ENCODE measurements around the gene SLC6A19. TPM values are rescaled to one million over a fixed set of nuclear protein-coding genes. Genes with fewer than 3 reads are reported as not detected.

The SLC6A19 gene
- total and polyA plus RNA-seq, 2 experiments from 2014 or later = 0.09 to 0.32 TPM

DNA sequence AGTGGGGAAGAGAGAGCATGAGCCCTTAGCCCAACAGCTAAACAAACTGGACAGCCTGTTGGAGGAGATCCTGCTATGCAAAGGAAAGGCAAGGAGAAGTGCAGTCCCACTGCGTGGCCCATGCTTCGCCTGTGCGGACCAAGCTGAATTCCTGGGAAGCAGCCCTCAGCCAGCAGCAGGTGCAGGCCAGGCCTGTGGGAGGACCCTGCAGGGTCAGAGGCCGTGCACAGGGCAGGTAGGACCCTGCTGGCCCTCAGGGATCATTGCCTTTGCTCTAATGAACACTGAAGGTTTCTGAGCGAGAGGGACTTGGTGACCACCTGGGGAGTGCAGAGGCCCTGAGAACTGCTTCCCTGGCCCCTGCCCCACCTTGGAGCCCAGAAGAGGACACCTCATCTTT lies 6.0 kb upstream of the SLC6A19 start:
- no peaks in the 10 kb centered on the region for H3K27me3 ChIP-seq
- TF ChIP-seq, protein P1, sequence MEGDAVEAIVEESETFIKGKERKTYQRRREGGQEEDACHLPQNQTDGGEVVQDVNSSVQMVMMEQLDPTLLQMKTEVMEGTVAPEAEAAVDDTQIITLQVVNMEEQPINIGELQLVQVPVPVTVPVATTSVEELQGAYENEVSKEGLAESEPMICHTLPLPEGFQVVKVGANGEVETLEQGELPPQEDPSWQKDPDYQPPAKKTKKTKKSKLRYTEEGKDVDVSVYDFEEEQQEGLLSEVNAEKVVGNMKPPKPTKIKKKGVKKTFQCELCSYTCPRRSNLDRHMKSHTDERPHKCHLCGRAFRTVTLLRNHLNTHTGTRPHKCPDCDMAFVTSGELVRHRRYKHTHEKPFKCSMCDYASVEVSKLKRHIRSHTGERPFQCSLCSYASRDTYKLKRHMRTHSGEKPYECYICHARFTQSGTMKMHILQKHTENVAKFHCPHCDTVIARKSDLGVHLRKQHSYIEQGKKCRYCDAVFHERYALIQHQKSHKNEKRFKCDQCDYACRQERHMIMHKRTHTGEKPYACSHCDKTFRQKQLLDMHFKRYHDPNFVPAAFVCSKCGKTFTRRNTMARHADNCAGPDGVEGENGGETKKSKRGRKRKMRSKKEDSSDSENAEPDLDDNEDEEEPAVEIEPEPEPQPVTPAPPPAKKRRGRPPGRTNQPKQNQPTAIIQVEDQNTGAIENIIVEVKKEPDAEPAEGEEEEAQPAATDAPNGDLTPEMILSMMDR (IDR thresholded peaks at IDR 0.05; ENCODE audit: low read depth, low read length) = no peak

DNA sequence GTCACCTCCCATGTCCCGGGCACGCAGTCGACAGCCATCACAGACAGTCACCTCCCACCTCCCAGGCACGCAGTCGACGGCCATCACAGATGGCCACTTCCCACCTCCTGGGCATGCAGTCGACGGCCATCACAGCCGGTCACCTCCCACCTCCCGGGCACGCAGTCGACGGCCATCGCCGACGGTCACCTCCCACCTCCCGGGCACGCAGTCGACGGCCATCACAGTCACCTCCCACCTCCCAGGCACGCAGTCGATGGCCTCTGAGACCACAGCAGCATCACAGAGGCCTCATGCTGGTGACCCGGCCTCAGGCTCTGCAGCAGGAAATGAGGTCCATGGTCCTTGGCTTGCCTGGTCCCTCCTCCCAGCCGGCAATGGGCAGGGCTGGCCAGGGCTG lies 5.5 kb upstream of the SLC6A19 start:
- H3K27ac ChIP-seq = no peak overlapping the region
- no peak for DNase-seq (ENCODE audit: low read depth in 1 of 2, low spot score in 1 of 2)
- no peaks in the 10 kb centered on the region for H3K36me3 ChIP-seq
- H3K4me1 ChIP-seq (ENCODE audit: low read depth) = peaks cover 15% of the 10 kb centered on the region
- no peak overlapping the region for H3K4me3 ChIP-seq
- TF ChIP-seq, protein P1 (IDR thresholded peaks at IDR 0.05; ENCODE audit: low read depth, low read length) = no peak
- H3K9me3 ChIP-seq (ENCODE audit: low read depth) = no peaks in the 10 kb centered on the region
- H3K27me3 ChIP-seq = no peaks in the 10 kb centered on the region

More for the DNA sequence above, 6.0 kb upstream of the SLC6A19 start:
- Histone ChIP-seq H3K4me1 (ENCODE audit: low read depth) (peaks cover 16% of the 10 kb centered on the region), H3K4me3 (no peak overlapping the region), H3K27ac (no peak overlapping the region), H3K36me3 (no peaks in the 10 kb centered on the region), H3K9me3 (ENCODE audit: low read depth) (no peaks in the 10 kb centered on the region)
- no peak for DNase-seq (ENCODE audit: low read depth in 1 of 2, low spot score in 1 of 2)

DNA sequence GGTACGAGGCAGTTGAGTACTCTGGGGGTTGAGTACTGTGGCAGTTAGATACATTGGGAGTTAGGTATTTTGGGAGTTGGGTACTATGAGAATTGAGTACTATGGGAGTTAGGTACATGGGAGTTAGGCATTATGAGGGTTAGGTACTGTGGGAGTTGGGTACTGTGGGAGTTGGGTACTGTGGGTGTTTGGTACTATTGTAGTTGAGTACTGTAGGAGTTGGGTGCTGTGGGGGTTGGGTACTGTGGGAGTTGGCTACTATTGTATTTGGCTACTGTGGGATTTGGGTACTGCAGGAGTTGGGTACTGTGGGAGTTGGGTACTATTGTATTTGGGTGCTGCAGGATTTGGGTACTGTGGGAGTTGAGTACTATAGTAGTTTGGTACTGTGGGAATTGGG lies 4.8 kb upstream of the SLC6A19 start:
- H3K36me3 ChIP-seq = no peaks in the 10 kb centered on the region
- H3K27ac ChIP-seq = no peak overlapping the region
- H3K9me3 ChIP-seq (ENCODE audit: low read depth) = no peaks in the 10 kb centered on the region
- H3K4me1 ChIP-seq (ENCODE audit: low read depth) = peaks cover 18% of the 10 kb centered on the region
- no peak for DNase-seq (ENCODE audit: low read depth in 1 of 2, low spot score in 1 of 2)
- no peak overlapping the region for H3K4me3 ChIP-seq
- TF ChIP-seq, protein P1 (IDR thresholded peaks at IDR 0.05; ENCODE audit: low read depth, low read length) = no peak
- no peaks in the 10 kb centered on the region for H3K27me3 ChIP-seq

DNA sequence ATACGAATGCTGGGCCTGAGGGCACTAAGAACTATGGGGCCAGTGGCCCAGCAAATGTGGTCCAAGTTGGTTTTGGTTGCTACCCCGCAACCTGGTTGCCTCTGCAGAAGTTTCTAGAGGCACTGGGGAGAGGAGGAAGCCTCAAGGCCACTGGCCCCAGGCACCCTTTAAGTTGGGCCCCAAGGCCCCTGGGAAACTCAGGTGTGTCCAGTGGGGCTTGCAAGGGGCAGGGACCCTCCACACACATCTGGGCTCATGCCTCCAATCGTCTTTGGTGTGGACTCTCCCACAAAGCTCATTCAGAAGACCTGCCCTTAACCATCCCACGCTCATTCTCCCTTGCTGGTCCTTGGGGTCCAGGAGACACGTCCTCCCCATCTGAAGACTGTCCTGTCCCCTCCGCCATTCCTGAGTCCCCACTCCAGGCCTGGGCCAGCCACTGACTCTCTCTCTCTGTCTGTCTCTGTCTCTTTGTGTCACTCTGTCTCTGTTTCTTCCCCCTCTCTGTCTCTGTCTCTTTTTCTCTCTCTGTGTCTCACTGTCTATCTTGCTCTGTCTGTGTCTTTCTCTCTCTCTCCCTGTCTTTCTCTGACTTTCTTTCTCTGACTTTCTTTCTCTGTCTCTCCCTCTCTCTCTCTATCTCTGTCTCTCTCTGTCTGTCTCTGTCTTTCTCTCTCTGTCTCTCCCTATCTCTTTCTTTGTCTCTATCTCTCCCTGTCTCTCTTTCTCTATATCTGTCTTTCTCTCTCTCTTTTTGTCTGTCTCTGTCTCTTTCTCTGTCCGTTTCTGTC lies 3.3 kb upstream of the SLC6A19 start:
- no peak overlapping the region for H3K4me3 ChIP-seq
- no peak for DNase-seq (ENCODE audit: low read depth in 1 of 2, low spot score in 1 of 2)
- TF ChIP-seq, protein P1 (IDR thresholded peaks at IDR 0.05; ENCODE audit: low read depth, low read length) = no peak
- peaks cover 18% of the 10 kb centered on the region for H3K4me1 ChIP-seq (ENCODE audit: low read depth)
- no peaks in the 10 kb centered on the region for H3K36me3 ChIP-seq
- no peaks in the 10 kb centered on the region for H3K27me3 ChIP-seq
- H3K9me3 ChIP-seq (ENCODE audit: low read depth) = no peaks in the 10 kb centered on the region
- no peak overlapping the region for H3K27ac ChIP-seq

DNA sequence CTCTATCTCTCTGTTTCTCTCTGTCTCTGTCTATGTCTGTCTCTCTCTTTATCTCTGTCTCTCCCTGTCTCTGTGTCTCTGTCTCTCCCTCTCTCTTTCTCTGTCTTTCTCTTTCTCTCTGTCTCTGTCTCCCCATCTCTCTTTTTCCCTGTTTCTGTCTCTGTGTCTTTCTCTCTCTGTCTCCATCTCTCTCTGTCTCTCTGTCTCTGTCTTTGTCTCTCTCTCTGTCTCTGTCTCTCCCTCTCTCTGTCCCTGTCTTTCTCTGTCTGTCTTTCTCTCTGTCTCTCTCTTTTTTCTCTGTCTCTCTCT lies 2.1 kb upstream of the SLC6A19 start:
- Histone ChIP-seq H3K27ac (no peak overlapping the region), H3K27me3 (no peaks in the 10 kb centered on the region), H3K4me3 (no peak overlapping the region), H3K36me3 (no peaks in the 10 kb centered on the region), H3K4me1 (ENCODE audit: low read depth) (peaks cover 19% of the 10 kb centered on the region), H3K9me3 (ENCODE audit: low read depth) (no peaks in the 10 kb centered on the region)
- TF ChIP-seq, protein P1 (IDR thresholded peaks at IDR 0.05; ENCODE audit: low read depth, low read length) = no peak
- no peak for DNase-seq (ENCODE audit: low read depth in 1 of 2, low spot score in 1 of 2)

All from cardiac muscle cell (in vitro differentiated cells and primary cell).